ENCODE data around the gene SYNPO2. TPM values are rescaled to one million over a fixed set of nuclear protein-coding genes. Genes with fewer than 3 reads are reported as not detected.

The SYNPO2 gene
- total RNA-seq, 1 experiment from 2014 or later = 0.28 TPM

- Histone ChIP-seq H3K4me1 (ENCODE audit: control insufficient read depth, insufficient read depth, low read length) (no peaks in the 10 kb centered on the region), H3K9me3 (ENCODE audit: control insufficient read depth, insufficient read depth, low read depth, low read length) (no peaks in the 10 kb centered on the region), H3K4me3 (ENCODE audit: low read depth in 2 of 2, low read length in 2 of 2) (no peak overlapping the region), H3K27ac (ENCODE audit: low read length) (no peak overlapping the region), H3K27me3 (ENCODE audit: control insufficient read depth, insufficient read depth, low read length) (no peaks in the 10 kb centered on the region; the same call in none of the 2 replicates), H3K36me3 (ENCODE audit: control insufficient read depth, insufficient read depth, low read length) (no peaks in the 10 kb centered on the region)
- ChIA-PET POLR2A (no interaction called here), CTCF (no interaction called here)
- no peak for DNase-seq (ENCODE audit: low read depth, low spot score)
- BruUV-seq (replicated peaks) = no TSS peak
- TF ChIP-seq CTCF (IDR thresholded peaks at IDR 0.05) (no peak), TCF7L2 (IDR thresholded peaks at IDR 0.05; ENCODE audit: low read depth, low read length) (no peak), SIN3A (IDR thresholded peaks at IDR 0.05; ENCODE audit: borderline replicate concordance, insufficient read depth, low read depth, low read length) (no peak), POLR2AphosphoS5 (IDR thresholded peaks at IDR 0.05; ENCODE audit: low read depth, low read length) (no peak), REST (IDR thresholded peaks at IDR 0.05; ENCODE audit: insufficient read depth in 1 of 2, low read depth in 2 of 2, low read length in 1 of 2) (no peak)
- intact Hi-C loops (cut with micrococcal nuclease; ENCODE audit: unreplicated experiment) = no loop called here
- no peak for ATAC-seq
- in situ Hi-C loops (cut with HindIII; ENCODE audit: low pct_unique_long_range_greater_than_20kb, low sequenced_read_pairs) = no loop called here
These were observed 50.6 kb downstream of the SYNPO2 start for GRCh38 chr4:118939169-118939783.

GRCh38 chr4:118941149-118941548 lies 52.5 kb downstream of the SYNPO2 start:
- no peaks in the 10 kb centered on the region; the same call in none of the 2 replicates for H3K27me3 ChIP-seq (ENCODE audit: control insufficient read depth, insufficient read depth, low read length)
- no peaks in the 10 kb centered on the region for H3K36me3 ChIP-seq (ENCODE audit: control insufficient read depth, insufficient read depth, low read length)
- H3K27ac ChIP-seq (ENCODE audit: low read length) = no peak overlapping the region
- no peaks in the 10 kb centered on the region for H3K4me1 ChIP-seq (ENCODE audit: control insufficient read depth, insufficient read depth, low read length)
- CTCF ChIA-PET = no interaction called here
- TF ChIP-seq REST (IDR thresholded peaks at IDR 0.05; ENCODE audit: insufficient read depth in 1 of 2, low read depth in 2 of 2, low read length in 1 of 2) (no peak), SIN3A (IDR thresholded peaks at IDR 0.05; ENCODE audit: borderline replicate concordance, insufficient read depth, low read depth, low read length) (no peak), TCF7L2 (IDR thresholded peaks at IDR 0.05; ENCODE audit: low read depth, low read length) (no peak), POLR2AphosphoS5 (IDR thresholded peaks at IDR 0.05; ENCODE audit: low read depth, low read length) (no peak), CTCF (IDR thresholded peaks at IDR 0.05) (no peak)
- POLR2A ChIA-PET = no interaction called here
- H3K4me3 ChIP-seq (ENCODE audit: low read depth in 2 of 2, low read length in 2 of 2) = no peak overlapping the region
- in situ Hi-C loops (cut with HindIII; ENCODE audit: low pct_unique_long_range_greater_than_20kb, low sequenced_read_pairs) (no loop called here), intact Hi-C loops (cut with micrococcal nuclease; ENCODE audit: unreplicated experiment) (no loop called here)
- ATAC-seq (no peak), DNase-seq (ENCODE audit: low read depth, low spot score) (no peak)
- no peaks in the 10 kb centered on the region for H3K9me3 ChIP-seq (ENCODE audit: control insufficient read depth, insufficient read depth, low read depth, low read length)
- BruUV-seq (replicated peaks) = no TSS peak
